Activated T-cell treated with anti-CD3 and anti-CD28 coated beads, Interleukin-2, amount 50 U/mL, for 4 hours (primary cell): ENCODE data around the gene CCNYL1. TPM values are rescaled to one million over a fixed set of nuclear protein-coding genes. Genes with fewer than 3 reads are reported as not detected.
A peak's percentile ranks its signal among the peaks of the same experiment; 100 is the strongest.
"Not testable (repeated sequence)": the region's sequence is repeated elsewhere in the genome, so short reads cannot be mapped to it uniquely, and the experiment has no call there.

Experiments used
- ATAC-seq, 2 donors: fragments of 200-7000 bp; cut with Tn5 transposase; one replicate each; pipeline ENCODE4 v1.10.0; 2021
- DNase-seq: peaks from one replicate; pipeline ENCODE4 v3.0.0-alpha.2; 2020
- H3K27me3 Mint-ChIP-seq: one replicate; pipeline ENCODE4 v1.8.0; 2021; ENCODE audit warnings: low read depth, mixed read lengths
- H3K36me3 Mint-ChIP-seq: one replicate; pipeline ENCODE4 v1.8.0; 2022; ENCODE audit warnings: mixed read lengths; ENCODE audit not compliant: insufficient read depth
- H3K4me1 Mint-ChIP-seq: one replicate; pipeline ENCODE4 v1.8.0; 2021; ENCODE audit warnings: low read depth, mixed read lengths
- H3K4me3 Mint-ChIP-seq: one replicate; pipeline ENCODE4 v1.8.0; 2021; ENCODE audit warnings: mild to moderate bottlenecking, moderate library complexity, mixed read lengths
- H3K9me3 Mint-ChIP-seq: one replicate; pipeline ENCODE4 v1.8.0; 2021; ENCODE audit warnings: mixed read lengths
- total RNA-seq, 3 donors: library from RNA; stranded (reverse); gene quantifications; one replicate each; pipeline ENCODE4 v1.2.1, GENCODE V29; 2021

CCNYL1 gene
- total RNA-seq, 3 donors from 2014 or later = 6.3 to 10.3 (median 6.7) TPM

- DNase-seq, ATAC-seq, H3K27me3 Mint-ChIP-seq, H3K4me1 Mint-ChIP-seq, H3K4me3 Mint-ChIP-seq, H3K9me3 Mint-ChIP-seq: not testable (repeated sequence)
- peaks cover 31% of the 10 kb centered on the region for H3K36me3 Mint-ChIP-seq
Observed at GRCh38 chr2:207735513-207735859, 24.0 kb downstream of the CCNYL1 start.

GRCh38 chr2:207743514-207743913, 32.1 kb downstream of the CCNYL1 start:
- Mint-ChIP-seq H3K4me1 (no peaks in the 10 kb centered on the region), H3K27me3 (no peaks in the 10 kb centered on the region), H3K9me3 (no peaks in the 10 kb centered on the region), H3K36me3 (peaks cover 16% of the 10 kb centered on the region), H3K4me3 (no peak overlapping the region)
- ATAC-seq (no peak), DNase-seq (no peak)

GRCh38 chr2:207744050-207744449, 32.6 kb downstream of the CCNYL1 start:
- no peaks in the 10 kb centered on the region for H3K27me3 Mint-ChIP-seq
- H3K36me3 Mint-ChIP-seq = peaks cover 16% of the 10 kb centered on the region
- no peak for ATAC-seq
- no peak for DNase-seq
- H3K4me1 Mint-ChIP-seq = no peaks in the 10 kb centered on the region
- no peaks in the 10 kb centered on the region for H3K9me3 Mint-ChIP-seq
- no peak overlapping the region for H3K4me3 Mint-ChIP-seq

GRCh38 chr2:207744451-207744850, 33.0 kb downstream of the CCNYL1 start:
- ATAC-seq (no peak), DNase-seq (no peak)
- Mint-ChIP-seq H3K4me1 (no peaks in the 10 kb centered on the region), H3K4me3 (no peak overlapping the region), H3K27me3 (no peaks in the 10 kb centered on the region), H3K9me3 (no peaks in the 10 kb centered on the region), H3K36me3 (peaks cover 16% of the 10 kb centered on the region)

GRCh38 chr2:207746131-207746530, 34.7 kb downstream of the CCNYL1 start:
- Mint-ChIP-seq H3K36me3 (peaks cover 17% of the 10 kb centered on the region), H3K4me3 (no peak overlapping the region), H3K27me3 (no peaks in the 10 kb centered on the region), H3K9me3 (no peaks in the 10 kb centered on the region), H3K4me1 (no peaks in the 10 kb centered on the region)
- DNase-seq (peak; percentile 17), ATAC-seq (peak; percentile 61 to 67)

- DNase-seq (no peak), ATAC-seq (no peak)
- no peaks in the 10 kb centered on the region for H3K27me3 Mint-ChIP-seq
- H3K36me3 Mint-ChIP-seq = peaks cover 17% of the 10 kb centered on the region
- H3K9me3 Mint-ChIP-seq = no peaks in the 10 kb centered on the region
- no peaks in the 10 kb centered on the region for H3K4me1 Mint-ChIP-seq
- no peak overlapping the region for H3K4me3 Mint-ChIP-seq
Observed at GRCh38 chr2:207747653-207748560, 36.5 kb downstream of the CCNYL1 start.

GRCh38 chr2:207748993-207749392, 37.6 kb downstream of the CCNYL1 start:
- H3K36me3 Mint-ChIP-seq = peaks cover 22% of the 10 kb centered on the region
- DNase-seq (no peak), ATAC-seq (no peak)
- no peak overlapping the region for H3K4me3 Mint-ChIP-seq
- H3K27me3 Mint-ChIP-seq = no peaks in the 10 kb centered on the region
- H3K4me1 Mint-ChIP-seq = no peaks in the 10 kb centered on the region
- no peaks in the 10 kb centered on the region for H3K9me3 Mint-ChIP-seq

GRCh38 chr2:207749873-207750272, 38.4 kb downstream of the CCNYL1 start:
- Mint-ChIP-seq H3K27me3 (no peaks in the 10 kb centered on the region), H3K4me1 (no peaks in the 10 kb centered on the region), H3K36me3 (peaks cover 24% of the 10 kb centered on the region), H3K9me3 (no peaks in the 10 kb centered on the region), H3K4me3 (no peak overlapping the region)
- ATAC-seq (no peak), DNase-seq (no peak)

- ATAC-seq (no peak), DNase-seq (no peak)
- peaks cover 24% of the 10 kb centered on the region for H3K36me3 Mint-ChIP-seq
- no peaks in the 10 kb centered on the region for H3K27me3 Mint-ChIP-seq
- no peaks in the 10 kb centered on the region for H3K9me3 Mint-ChIP-seq
- no peak overlapping the region for H3K4me3 Mint-ChIP-seq
- H3K4me1 Mint-ChIP-seq = no peaks in the 10 kb centered on the region
Observed at GRCh38 chr2:207750345-207750744, 38.9 kb downstream of the CCNYL1 start.

- Mint-ChIP-seq H3K4me3 (no peak overlapping the region), H3K9me3 (no peaks in the 10 kb centered on the region), H3K27me3 (no peaks in the 10 kb centered on the region), H3K36me3 (peaks cover 24% of the 10 kb centered on the region), H3K4me1 (no peaks in the 10 kb centered on the region)
- no peak for ATAC-seq
- no peak for DNase-seq
Observed at GRCh38 chr2:207750876-207751275, 39.4 kb downstream of the CCNYL1 start.

- ATAC-seq, H3K4me1 Mint-ChIP-seq, H3K27me3 Mint-ChIP-seq, H3K9me3 Mint-ChIP-seq, H3K4me3 Mint-ChIP-seq, DNase-seq: not testable (repeated sequence)
- H3K36me3 Mint-ChIP-seq = peaks cover 14% of the 10 kb centered on the region
Observed at GRCh38 chr2:207753688-207754087, 42.2 kb downstream of the CCNYL1 start.

GRCh38 chr2:207754498-207755383, 43.3 kb downstream of the CCNYL1 start:
- H3K36me3 Mint-ChIP-seq = peaks cover 14% of the 10 kb centered on the region
- H3K4me1 Mint-ChIP-seq = no peaks in the 10 kb centered on the region
- H3K9me3 Mint-ChIP-seq = no peaks in the 10 kb centered on the region
- ATAC-seq (no peak), DNase-seq (no peak)
- H3K27me3 Mint-ChIP-seq = peaks cover 1% of the 10 kb centered on the region
- no peak overlapping the region for H3K4me3 Mint-ChIP-seq

GRCh38 chr2:207758025-207758424, 46.6 kb downstream of the CCNYL1 start:
- Mint-ChIP-seq H3K36me3 (peaks cover 7% of the 10 kb centered on the region), H3K4me1 (no peaks in the 10 kb centered on the region), H3K9me3 (no peaks in the 10 kb centered on the region), H3K4me3 (no peak overlapping the region), H3K27me3 (peaks cover 5% of the 10 kb centered on the region)
- DNase-seq = no peak
- ATAC-seq = no peak

- DNase-seq = no peak
- Mint-ChIP-seq H3K4me3 (no peak overlapping the region), H3K27me3 (peaks cover 12% of the 10 kb centered on the region), H3K9me3 (no peaks in the 10 kb centered on the region), H3K4me1 (no peaks in the 10 kb centered on the region), H3K36me3 (no peaks in the 10 kb centered on the region)
- ATAC-seq = no peak
Observed at GRCh38 chr2:207759890-207760289, 48.5 kb downstream of the CCNYL1 start.
